Transverse colon (tissue), 4 donors: Measurements from ENCODE around the gene CLDN17. TPM values are rescaled to one million over a fixed set of nuclear protein-coding genes. Genes with fewer than 3 reads are reported as not detected.

Experiments used
- DNase-seq: peaks from one replicate; pipeline ENCODE4 v3.0.0-alpha.2; 2019
- H3K27ac ChIP-seq, 4 donors: fragments of 200-600 bp; sonication (generic); 2 replicates each; pipeline ENCODE4 v1.5.1; 2016 to 2018; ENCODE audit warnings: inconsistent platforms in 4 of 4
- H3K27me3 ChIP-seq: fragments of 200-600 bp; sonication (generic); 2 replicates; pipeline ENCODE4 v1.5.1; 2017; ENCODE audit warnings: inconsistent platforms
- H3K36me3 ChIP-seq, 4 donors: fragments of 200-600 bp; sonication (generic); 2 replicates each; pipeline ENCODE4 v1.5.1; 2017 to 2019; ENCODE audit warnings: inconsistent platforms in 4 of 4
- H3K4me1 ChIP-seq, 4 donors: fragments of 200-600 bp; sonication (generic); 2 replicates each; pipeline ENCODE4 v1.5.1; 2017 to 2020; ENCODE audit warnings: inconsistent platforms in 4 of 4
- H3K4me3 ChIP-seq, 4 donors: fragments of 200-600 bp; sonication (generic); 1 replicate in 1 of 4; 2 replicates in 3 of 4; pipeline versions ENCODE4 v1.5.1 to v1.6.1; 2017 to 2019; ENCODE audit warnings: inconsistent platforms in 4 of 4
- H3K9me3 ChIP-seq, 2 donors: fragments of 200-600 bp; sonication (generic); 2 replicates each; pipeline ENCODE4 v1.5.1; 2017 to 2019; ENCODE audit warnings: inconsistent platforms in 2 of 2
- CTCF ChIP-seq, 5 experiments: fragments of 200-600 bp in 3 of 5; fragments of 450-650 bp in 2 of 5; sonication (generic) in 3 of 5; IDR thresholded peaks; 1 replicate in 2 of 5; 2 replicates in 3 of 5; pipeline ENCODE4 v1.5.1; 2016 to 2017; ENCODE audit warnings: antibody characterized with exemption in 5 of 5, inconsistent platforms in 3 of 5, mild to moderate bottlenecking in 2 of 5, moderate library complexity in 1 of 5
- EP300 ChIP-seq: sonication (generic); formaldehyde crosslinking; IDR thresholded peaks from one replicate; pipeline ENCODE4 v1.6.1; 2017; ENCODE audit warnings: antibody characterized with exemption, low read depth
- POLR2A ChIP-seq: fragments of 450-650 bp; IDR thresholded peaks from one replicate; pipeline ENCODE4 v1.6.1; 2016; ENCODE audit warnings: antibody characterized with exemption, mild to moderate bottlenecking, moderate library complexity
- POLR2AphosphoS5 ChIP-seq, 3 donors: sonication (generic); formaldehyde crosslinking; IDR thresholded peaks; one replicate each; pipeline ENCODE4 v1.6.1; 2016; ENCODE audit warnings: antibody characterized with exemption in 3 of 3
- WGBS, 2 donors: methylation state at CpG; one replicate each; pipeline ENCODE4 v1.1.5; 2018; ENCODE audit warnings: low coverage in 1 of 2; 5-methylcytosine and 5-hydroxymethylcytosine counted together
- in situ Hi-C, 4 donors: fragments of 200-750 bp; cut with MboI; loops; one replicate each; pipeline versions ENCODE4 v1.15.0 to v1.15.1; 2017; ENCODE audit warnings: low sequenced_read_pairs in 3 of 4, low pct_ligation_motif_present in 1 of 4, low pct_unique_long_range_greater_than_20kb in 1 of 4
- intact Hi-C: fragments of 100-400 bp; cut with DNase I; formaldehyde crosslinking; loops from one replicate; pipeline ENCODE4 v1.15.1; 2023; ENCODE audit warnings: low total_unique reads
- total RNA-seq, 4 donors: library from RNA; depleted of rRNA; stranded (reverse); fragments of >200 nt; gene quantifications; one replicate each; pipeline ENCODE4 v1.1.0, GENCODE V29; 2016

Gene CLDN17
- total RNA-seq, 4 donors from 2014 or later, result 3.0 TPM; not detected in 3

- 87% methylated on average over 9 of the region's 9 CpGs; no CpG with 5 or more reads in 1 of the 2 donors for WGBS, 2 donors
- DNase-seq, result no peak
- intact Hi-C loops (no loop called here), in situ Hi-C loops (no loop called here)
- Histone ChIP-seq H3K27me3 (no peaks in the 10 kb centered on the region), H3K4me3 (no peak overlapping the region), H3K36me3 (no peaks in the 10 kb centered on the region), H3K27ac (no peak overlapping the region), H3K9me3 (no peaks in the 10 kb centered on the region), H3K4me1 (no peaks in the 10 kb centered on the region)
- TF ChIP-seq CTCF (IDR thresholded peaks at IDR 0.05) (no peak), EP300 (no peak), POLR2AphosphoS5 (IDR thresholded peaks at IDR 0.05) (no peak), POLR2A (no peak)
Observed at GRCh38 chr21:30166171-30166570, 434 bp downstream of the CLDN17 start.

GRCh38 chr21:30164796-30165195 is 1.8 kb downstream of the CLDN17 start:
- intact Hi-C loops (no loop called here), in situ Hi-C loops (no loop called here)
- Histone ChIP-seq H3K27ac (no peak overlapping the region), H3K9me3 (no peaks in the 10 kb centered on the region), H3K36me3 (no peaks in the 10 kb centered on the region), H3K4me1 (no peaks in the 10 kb centered on the region), H3K27me3 (no peaks in the 10 kb centered on the region), H3K4me3 (no peak overlapping the region)
- no peak for DNase-seq
- 68 to 83% methylated on average over 1 of the region's 1 CpG for WGBS, 2 donors
- TF ChIP-seq POLR2A, result no peak
- no peak for TF ChIP-seq EP300
- TF ChIP-seq CTCF (IDR thresholded peaks at IDR 0.05), result no peak
- TF ChIP-seq POLR2AphosphoS5 (IDR thresholded peaks at IDR 0.05), result no peak

- Histone ChIP-seq H3K27me3 (no peaks in the 10 kb centered on the region), H3K27ac (no peak overlapping the region), H3K4me3 (no peak overlapping the region), H3K9me3 (no peaks in the 10 kb centered on the region), H3K4me1 (no peaks in the 10 kb centered on the region), H3K36me3 (no peaks in the 10 kb centered on the region)
- intact Hi-C loops, result no loop called here
- DNase-seq, result no peak
- in situ Hi-C loops, result no loop called here
- WGBS, 2 donors, result 25 to 27% methylated on average over 1 of the region's 1 CpG
- TF ChIP-seq POLR2A (no peak), CTCF (IDR thresholded peaks at IDR 0.05) (no peak), EP300 (no peak), POLR2AphosphoS5 (IDR thresholded peaks at IDR 0.05) (no peak)
Observed at GRCh38 chr21:30153697-30154340, 12.8 kb downstream of the CLDN17 start.

- H3K9me3 ChIP-seq, result no peaks in the 10 kb centered on the region
- no peaks in the 10 kb centered on the region for H3K27me3 ChIP-seq
- no peak overlapping the region for H3K27ac ChIP-seq
- no peak overlapping the region for H3K4me3 ChIP-seq
- TF ChIP-seq POLR2AphosphoS5 (IDR thresholded peaks at IDR 0.05), result no peak
- TF ChIP-seq EP300, result no peak
- TF ChIP-seq CTCF (IDR thresholded peaks at IDR 0.05), result no peak
- H3K4me1 ChIP-seq, result no peaks in the 10 kb centered on the region
- intact Hi-C loops, result no loop called here
- H3K36me3 ChIP-seq, result no peaks in the 10 kb centered on the region
- in situ Hi-C loops, result no loop called here
- DNase-seq, result no peak
Observed at GRCh38 chr21:30152792-30153191, 13.8 kb downstream of the CLDN17 start.
